Bronchial smooth muscle cell (primary cell): ENCODE measurements around the gene TMEM132C. TPM values are rescaled to one million over a fixed set of nuclear protein-coding genes. Genes with fewer than 3 reads are reported as not detected.

Experiments used
- total RNA-seq: library from RNA; depleted of rRNA; stranded (reverse); fragments of >200 nt; gene quantifications from 2 replicates; pipeline ENCODE4 v1.2.1, GENCODE V29; 2014

The TMEM132C gene
- not detected in 2 replicates for total RNA-seq

DNA sequence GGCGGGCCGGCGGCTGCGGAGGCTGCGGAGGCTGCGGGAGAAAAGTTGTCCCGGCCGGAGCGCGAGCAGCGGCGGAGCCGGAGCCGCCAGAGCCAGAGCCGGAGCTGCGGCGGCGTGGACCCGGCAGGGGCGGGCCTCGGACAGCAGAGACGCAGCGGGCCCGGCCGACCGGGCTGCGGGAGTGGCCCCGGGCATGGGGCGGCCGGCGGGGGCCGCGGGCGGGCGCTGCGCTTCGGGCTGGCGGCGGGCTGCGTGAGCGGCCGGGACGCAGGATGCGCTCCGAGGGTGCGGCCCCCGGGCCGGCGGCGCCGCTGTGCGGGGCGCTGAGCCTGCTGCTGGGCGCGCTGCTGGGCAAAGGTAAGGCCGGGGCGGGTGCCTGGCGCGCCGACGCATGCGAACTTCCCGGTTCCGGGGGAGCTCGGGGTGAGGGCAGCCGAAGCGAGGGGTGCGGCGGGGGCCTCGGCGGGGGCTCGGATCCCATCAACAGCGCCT, at the start of gene TMEM132C:
Gene TMEM132C (plus strand): TSS at position 40 of the 492 bp plus-strand sequence. CDS start 233 bp downstream, at position 273.

